Activated CD4-positive, alpha-beta T cell treated with anti-CD3 and anti-CD28 coated beads for 1 hour (primary cell): ENCODE results near the gene ATP6V0E1.
"Not testable (repeated sequence)": the region's sequence is repeated elsewhere in the genome, so short reads cannot be mapped to it uniquely, and the experiment has no call there.

ENCODE experiments used
- DNase-seq: peaks from one replicate; pipeline ENCODE4 v3.0.0-alpha.2; 2020

ATP6V0E1 gene

DNA sequence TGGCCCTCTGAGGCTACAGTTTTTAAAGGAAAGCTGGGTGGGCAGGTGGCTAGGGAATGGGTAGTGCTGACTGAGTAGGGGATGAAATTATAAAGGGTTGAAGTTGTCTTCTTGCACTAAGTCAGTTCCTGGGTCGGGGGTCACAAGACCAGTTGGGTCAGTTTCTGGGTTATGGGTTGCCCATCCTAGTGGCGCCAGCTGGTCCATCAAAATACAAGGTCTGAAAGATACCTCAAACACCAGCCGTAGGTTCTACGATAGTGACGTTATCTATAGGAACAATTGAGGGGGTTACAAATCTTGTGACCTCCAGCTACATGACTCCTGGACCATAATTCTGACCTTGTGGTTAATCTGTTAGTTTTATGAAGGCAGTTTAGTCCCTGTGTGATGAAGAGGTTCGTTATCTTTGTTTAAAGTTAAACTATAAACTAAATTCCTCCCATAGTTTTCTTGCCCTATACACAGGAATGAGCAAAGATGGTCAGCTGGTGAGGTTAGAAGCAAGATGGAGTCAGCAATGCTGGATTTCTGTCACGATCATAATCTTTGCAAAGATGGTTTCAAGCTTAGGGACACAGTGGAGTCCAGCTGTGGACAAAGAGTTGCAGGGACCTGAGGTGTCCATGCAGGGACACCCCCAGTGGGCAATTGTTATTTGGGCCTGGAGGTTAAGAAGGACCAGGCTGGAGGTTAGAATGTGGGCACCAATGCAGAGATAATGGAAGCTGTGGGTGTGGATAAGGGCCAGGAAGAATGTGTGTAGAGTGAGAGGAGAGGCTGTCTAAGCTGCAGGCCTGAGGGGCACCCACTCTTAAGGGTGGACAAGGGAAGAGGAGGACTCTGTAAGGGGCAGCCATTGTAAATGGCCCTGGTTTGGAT is 58.6 kb downstream of the ATP6V0E1 start:
- DNase-seq = no peak

GRCh38 chr5:173042763-173043107 is 59.2 kb downstream of the ATP6V0E1 start:
- DNase-seq = no peak

GRCh38 chr5:173045474-173045873 is 61.9 kb downstream of the ATP6V0E1 start:
- no peak for DNase-seq

- not testable (repeated sequence) for DNase-seq
Measured at GRCh38 chr5:173047096-173047837, 63.7 kb downstream of the ATP6V0E1 start.

DNA sequence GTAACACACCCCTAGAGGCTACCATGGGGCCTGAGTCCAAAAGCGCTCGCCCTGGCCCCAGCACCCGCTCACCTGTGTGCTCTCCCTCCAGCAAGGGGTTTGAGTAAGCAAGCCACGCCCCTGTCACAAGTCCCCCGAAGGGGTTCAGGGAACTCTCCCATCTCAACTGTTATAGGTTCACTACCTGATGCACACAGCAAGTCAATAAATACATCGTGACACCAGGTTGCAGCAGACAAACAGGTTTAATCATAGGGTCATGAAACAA is 64.2 kb downstream of the ATP6V0E1 start:
- DNase-seq = no peak

GRCh38 chr5:173050791-173051190 is 67.2 kb downstream of the ATP6V0E1 start:
- DNase-seq = no peak

DNA sequence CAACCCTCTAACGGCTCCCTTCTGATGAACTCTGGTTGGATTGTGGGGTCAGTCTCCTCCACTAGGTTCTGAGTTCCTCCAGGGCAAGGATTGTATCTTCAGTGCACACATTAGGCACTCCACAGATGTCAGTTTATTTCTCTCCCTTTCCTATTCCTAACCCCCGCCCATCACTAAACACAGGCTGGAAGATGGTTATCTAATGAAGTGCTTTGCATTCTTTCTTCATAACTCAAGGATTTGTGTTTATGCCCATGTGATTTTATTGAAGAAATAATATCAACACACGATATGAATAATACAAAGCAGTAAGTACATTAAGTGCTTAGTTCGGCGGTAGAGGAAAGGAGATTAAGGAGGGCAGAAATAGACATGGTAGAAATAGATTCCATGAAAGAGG is 68.2 kb downstream of the ATP6V0E1 start:
- DNase-seq = no peak

DNA sequence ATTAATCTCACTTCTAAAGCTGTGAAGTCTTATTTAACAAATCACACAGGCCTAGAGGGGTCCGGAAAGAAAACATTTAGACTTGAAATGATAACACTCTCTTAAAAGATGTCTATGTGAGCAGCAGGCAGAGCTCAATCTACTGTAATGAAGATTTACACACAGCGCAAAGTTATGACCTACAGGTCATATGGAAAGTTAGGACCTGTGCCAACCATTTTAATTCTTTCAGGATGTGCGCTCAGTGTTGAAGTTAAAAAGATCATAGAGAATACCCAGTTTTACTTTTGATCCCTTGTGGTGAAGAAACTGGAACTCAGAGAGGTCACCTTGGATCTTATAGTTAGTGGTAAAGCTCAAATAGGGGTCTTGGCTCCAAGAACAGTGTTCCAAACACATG is 69.5 kb downstream of the ATP6V0E1 start:
- no peak for DNase-seq

GRCh38 chr5:173055042-173055721 is 71.6 kb downstream of the ATP6V0E1 start:
- no peak for DNase-seq

DNA sequence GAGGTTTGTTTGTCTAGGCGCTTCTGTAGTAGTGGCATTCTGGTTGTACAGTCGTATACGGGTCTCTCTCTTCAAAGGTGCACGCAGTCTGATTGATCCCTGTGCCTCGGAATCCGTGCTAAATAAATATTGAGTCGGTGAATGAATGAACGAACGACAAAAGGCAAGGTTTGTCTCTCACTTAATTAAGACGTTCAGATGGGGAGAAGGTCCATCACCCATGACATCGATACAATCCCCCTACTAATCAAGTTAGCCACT is 72.1 kb downstream of the ATP6V0E1 start:
- no peak for DNase-seq

GRCh38 chr5:173055983-173056782 is 72.6 kb downstream of the ATP6V0E1 start, which contains the start of gene CREBRF:
CREBRF (plus strand) TSS chr5:173056352; CDS start chr5:173080776, 24,424 bp downstream.
- DNase-seq = peak; percentile 98

DNA sequence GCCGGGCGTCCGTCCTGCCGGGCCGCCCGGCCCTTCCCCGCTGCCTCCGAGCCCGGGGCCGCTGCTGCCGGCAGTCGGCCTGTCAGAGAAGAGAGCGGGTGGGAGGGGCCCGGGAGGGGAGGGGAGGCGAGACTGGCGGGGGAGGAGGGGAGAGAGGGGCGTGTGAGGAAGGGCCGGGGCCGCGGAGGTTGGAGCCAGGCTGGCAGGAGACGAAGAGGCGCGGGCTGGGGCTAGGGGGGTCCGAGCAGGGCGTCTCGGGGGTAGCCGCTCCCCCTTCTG is 73.2 kb downstream of the ATP6V0E1 start:
- DNase-seq = no peak

DNA sequence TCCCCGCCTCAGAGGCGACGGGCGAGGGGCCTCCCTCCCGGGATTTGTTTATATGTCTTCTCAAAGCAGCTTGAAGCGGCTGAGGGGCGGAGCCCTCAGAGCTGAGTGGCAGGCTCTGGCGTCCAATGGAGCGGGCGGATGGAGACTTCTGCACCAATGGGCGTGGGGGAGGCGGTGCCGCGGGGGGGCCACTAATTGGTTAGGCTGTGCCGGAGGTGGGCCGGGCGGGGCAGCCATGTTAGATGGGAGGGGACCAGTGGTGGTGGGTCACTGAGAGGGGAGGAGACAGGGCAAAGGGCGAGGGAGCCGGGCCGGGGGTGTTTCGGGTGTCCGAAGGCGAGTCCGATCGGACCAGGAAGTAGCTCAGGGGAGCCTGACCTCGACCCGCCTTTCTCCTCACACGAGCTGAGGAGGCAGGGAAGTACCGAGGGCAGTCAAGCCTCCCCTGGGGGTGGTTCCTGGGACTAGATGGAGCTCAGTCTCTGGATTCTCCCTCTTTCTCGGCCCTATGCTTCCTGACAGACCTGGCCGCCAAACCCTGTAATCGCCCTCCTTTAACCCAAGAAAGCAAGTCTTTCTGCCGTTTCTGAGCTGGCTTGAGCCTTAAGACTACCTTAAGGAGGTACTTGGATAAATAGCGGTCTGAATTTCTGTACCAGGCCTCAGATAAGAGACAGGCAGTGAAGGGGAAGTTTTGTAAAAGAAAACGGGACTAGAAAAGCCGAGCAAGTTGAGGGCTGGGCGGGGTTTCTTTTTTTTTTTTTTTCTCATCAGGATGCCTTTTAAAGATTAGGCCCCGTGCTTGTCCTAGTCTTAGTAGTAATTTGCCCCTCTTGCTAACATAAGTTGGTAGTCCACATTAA is 73.7 kb downstream of the ATP6V0E1 start:
- DNase-seq = peak; percentile 96

- no peak for DNase-seq
Measured at GRCh38 chr5:173062141-173062540, 78.6 kb downstream of the ATP6V0E1 start.

GRCh38 chr5:173065155-173065554 is 81.6 kb downstream of the ATP6V0E1 start:
- no peak for DNase-seq

- DNase-seq = no peak
Measured at GRCh38 chr5:173069671-173070070, 86.1 kb downstream of the ATP6V0E1 start.

DNA sequence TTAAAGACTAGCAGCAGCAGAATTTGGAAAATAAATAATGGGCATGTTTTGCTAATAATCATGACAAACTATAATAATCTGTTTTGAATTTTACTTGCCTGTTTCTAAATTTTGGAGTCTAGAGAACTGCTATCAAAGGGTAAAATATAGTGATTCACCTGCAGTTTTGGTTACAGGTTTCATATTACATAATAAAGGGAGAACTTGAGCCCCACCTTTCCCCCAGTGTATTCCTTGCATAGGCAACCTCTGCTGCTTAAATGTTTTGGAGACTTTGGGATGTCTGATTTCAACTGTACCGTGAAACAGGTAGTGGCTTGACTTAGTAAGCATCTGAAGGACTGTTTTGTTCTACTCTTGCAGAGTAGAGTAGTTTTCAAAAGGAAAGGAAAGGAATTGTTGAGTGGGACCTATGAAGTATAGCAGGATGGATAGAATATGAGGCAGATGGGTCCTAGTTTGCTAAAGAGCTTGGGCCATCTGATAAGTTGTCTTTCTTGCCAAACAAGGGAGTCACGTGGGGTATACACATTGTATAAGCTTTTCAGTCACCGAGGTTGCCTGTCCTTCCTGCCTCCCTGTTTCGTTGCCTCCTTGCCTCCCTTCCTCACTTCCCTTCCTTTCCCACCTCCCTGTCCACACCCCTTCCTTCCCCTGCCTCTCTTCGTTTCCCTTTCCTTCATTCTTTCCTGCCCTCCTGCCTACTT is 91.7 kb downstream of the ATP6V0E1 start:
- DNase-seq = no peak

DNA sequence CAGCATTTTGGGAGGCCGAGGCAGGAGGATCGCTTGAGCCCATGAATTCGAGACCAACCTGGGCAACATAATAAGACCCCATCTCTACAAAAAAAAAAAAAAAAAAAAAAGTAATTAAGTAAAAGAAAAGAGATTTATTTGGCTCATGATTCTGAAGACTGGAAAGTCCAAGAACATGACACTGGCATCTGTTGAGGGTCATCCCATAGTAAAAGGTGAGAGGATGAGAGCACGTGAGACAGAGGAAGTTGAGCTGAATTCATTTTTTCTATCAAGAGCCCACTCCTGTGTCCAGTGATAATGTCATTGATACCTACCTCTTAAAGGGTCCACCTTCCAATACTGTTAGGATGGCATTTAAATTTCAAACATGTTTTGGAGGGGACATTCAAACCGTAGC is 92.4 kb downstream of the ATP6V0E1 start:
- DNase-seq = no peak

- not testable (repeated sequence) for DNase-seq
Measured at GRCh38 chr5:173076471-173076870, 92.9 kb downstream of the ATP6V0E1 start.

DNA sequence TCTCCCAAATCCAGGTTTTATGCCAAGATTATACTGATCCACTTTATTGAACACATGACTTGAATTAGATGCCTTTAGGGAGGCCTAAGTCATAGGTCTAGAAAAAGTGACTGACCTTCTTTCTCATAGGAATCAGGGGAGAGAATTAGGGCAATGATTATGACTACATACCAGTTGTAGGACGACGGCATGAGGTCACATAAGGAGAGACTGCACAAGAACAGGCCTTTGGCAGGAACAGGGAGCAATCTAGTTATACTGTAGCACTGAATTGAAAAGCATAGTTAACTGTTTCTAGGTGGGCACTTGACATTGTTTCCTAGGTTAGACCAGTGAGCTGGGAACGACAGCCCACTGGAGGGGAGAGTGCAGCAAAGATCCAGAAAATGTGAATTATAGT is 95.3 kb downstream of the ATP6V0E1 start:
- DNase-seq = no peak
